HuH-7.5 (cell line): ENCODE data around the gene PTPRO.
"Not testable (repeated sequence)": the region's sequence is repeated elsewhere in the genome, so short reads cannot be mapped to it uniquely, and the experiment has no call there.

ENCODE experiments used
- DNase-seq: peaks from one replicate; pipeline ENCODE4 v3.0.0; 2011; ENCODE audit warnings: low spot score

Gene PTPRO

GRCh38 chr12:15602051-15602672, 279.9 kb downstream of the PTPRO start:
- no peak for DNase-seq

- no peak for DNase-seq
These were observed 281.3 kb downstream of the PTPRO start for GRCh38 chr12:15603474-15604085.

GRCh38 chr12:15605881-15606590, 283.7 kb downstream of the PTPRO start:
- DNase-seq, result no peak

GRCh38 chr12:15608406-15608805, 286.1 kb downstream of the PTPRO start:
- no peak for DNase-seq

- DNase-seq, result no peak
These were observed 286.6 kb downstream of the PTPRO start for GRCh38 chr12:15608941-15609340.

GRCh38 chr12:15613981-15614380, 291.7 kb downstream of the PTPRO start:
- DNase-seq, result no peak

- not testable (repeated sequence) for DNase-seq
These were observed 294.2 kb downstream of the PTPRO start for GRCh38 chr12:15616495-15616894.

- no peak for DNase-seq
These were observed 298.6 kb downstream of the PTPRO start for GRCh38 chr12:15620741-15621539.

- no peak for DNase-seq
These were observed 302.8 kb downstream of the PTPRO start for GRCh38 chr12:15625075-15625474.

- DNase-seq, result no peak
These were observed 306.0 kb downstream of the PTPRO start for GRCh38 chr12:15627995-15628945.

GRCh38 chr12:15629108-15629507, 306.8 kb downstream of the PTPRO start:
- peak; percentile 43 for DNase-seq

- no peak for DNase-seq
These were observed 307.5 kb downstream of the PTPRO start for GRCh38 chr12:15629761-15630160.

GRCh38 chr12:15631007-15631715, 308.9 kb downstream of the PTPRO start:
- peak; percentile 6 for DNase-seq

GRCh38 chr12:15632708-15633107, 310.4 kb downstream of the PTPRO start:
- DNase-seq, result no peak

- no peak for DNase-seq
These were observed 310.9 kb downstream of the PTPRO start for GRCh38 chr12:15633201-15633600.

GRCh38 chr12:15634010-15634683, 311.8 kb downstream of the PTPRO start:
- no peak for DNase-seq

GRCh38 chr12:15636060-15636890, 314.0 kb downstream of the PTPRO start:
- no peak for DNase-seq

- no peak for DNase-seq
These were observed 315.9 kb downstream of the PTPRO start for GRCh38 chr12:15638231-15638630.

- no peak for DNase-seq
These were observed 322.4 kb downstream of the PTPRO start for GRCh38 chr12:15644700-15645099.
